ENCODE results near the gene WDR37. TPM values are rescaled to one million over a fixed set of nuclear protein-coding genes. Genes with fewer than 3 reads are reported as not detected.

Gene WDR37
- total RNA-seq, 1 donor from 2014 or later: 20.8 TPM

GRCh38 chr10:1089017-1089689 is 33.0 kb downstream of the WDR37 start:
- no peak for DNase-seq (ENCODE audit: low spot score in 2 of 2, unreplicated experiment in 2 of 2)
- Mint-ChIP-seq H3K4me3 (no peak overlapping the region), H3K27ac (no peak overlapping the region), H3K9me3 (no peaks in the 10 kb centered on the region), H3K27me3 (ENCODE audit: low read depth) (no peaks in the 10 kb centered on the region), H3K36me3 (peaks cover 48% of the 10 kb centered on the region), H3K4me1 (no peaks in the 10 kb centered on the region)
- no peak for TF ChIP-seq CTCF (IDR thresholded peaks at IDR 0.05; ENCODE audit: unreplicated experiment)

GRCh38 chr10:1090696-1091095 is 34.5 kb downstream of the WDR37 start:
- TF ChIP-seq CTCF (IDR thresholded peaks at IDR 0.05; ENCODE audit: unreplicated experiment): no peak
- Mint-ChIP-seq H3K9me3 (no peaks in the 10 kb centered on the region), H3K4me1 (no peaks in the 10 kb centered on the region), H3K27ac (no peak overlapping the region), H3K36me3 (peaks cover 40% of the 10 kb centered on the region), H3K27me3 (ENCODE audit: low read depth) (no peaks in the 10 kb centered on the region), H3K4me3 (no peak overlapping the region)
- no peak for DNase-seq (ENCODE audit: low spot score in 2 of 2, unreplicated experiment in 2 of 2)

GRCh38 chr10:1093696-1094095 is 37.5 kb downstream of the WDR37 start:
- no peaks in the 10 kb centered on the region for H3K9me3 Mint-ChIP-seq
- DNase-seq (ENCODE audit: low spot score in 2 of 2, unreplicated experiment in 2 of 2): no peak

GRCh38 chr10:1094112-1095057 is 38.2 kb downstream of the WDR37 start:
- H3K9me3 Mint-ChIP-seq: no peaks in the 10 kb centered on the region
- DNase-seq (ENCODE audit: low spot score in 2 of 2, unreplicated experiment in 2 of 2): no peak
- no peaks in the 10 kb centered on the region for H3K27me3 Mint-ChIP-seq (ENCODE audit: low read depth)
- no peak overlapping the region for H3K4me3 Mint-ChIP-seq
- peaks cover 25% of the 10 kb centered on the region for H3K36me3 Mint-ChIP-seq
- peaks cover 3% of the 10 kb centered on the region for H3K4me1 Mint-ChIP-seq
- no peak overlapping the region for H3K27ac Mint-ChIP-seq
- no peak for TF ChIP-seq CTCF (IDR thresholded peaks at IDR 0.05; ENCODE audit: unreplicated experiment)

More at GRCh38 chr10:1093696-1094095, 37.5 kb downstream of the WDR37 start:
- no peaks in the 10 kb centered on the region for H3K27me3 Mint-ChIP-seq (ENCODE audit: low read depth)
- H3K4me1 Mint-ChIP-seq: no peaks in the 10 kb centered on the region
- peaks cover 25% of the 10 kb centered on the region for H3K36me3 Mint-ChIP-seq
- H3K4me3 Mint-ChIP-seq: no peak overlapping the region
- no peak for TF ChIP-seq CTCF (IDR thresholded peaks at IDR 0.05; ENCODE audit: unreplicated experiment)
- H3K27ac Mint-ChIP-seq: no peak overlapping the region

GRCh38 chr10:1095498-1095897 is 39.3 kb downstream of the WDR37 start:
- no peak for TF ChIP-seq CTCF (IDR thresholded peaks at IDR 0.05; ENCODE audit: unreplicated experiment)
- no peaks in the 10 kb centered on the region for H3K27me3 Mint-ChIP-seq (ENCODE audit: low read depth)
- H3K27ac Mint-ChIP-seq: no peak overlapping the region
- H3K4me3 Mint-ChIP-seq: no peak overlapping the region
- no peak for DNase-seq (ENCODE audit: low spot score in 2 of 2, unreplicated experiment in 2 of 2)
- peaks cover 20% of the 10 kb centered on the region for H3K36me3 Mint-ChIP-seq
- H3K4me1 Mint-ChIP-seq: peaks cover 5% of the 10 kb centered on the region
- H3K9me3 Mint-ChIP-seq: no peaks in the 10 kb centered on the region
